Activated CD8-positive, alpha-beta memory T cell treated with anti-CD3 and anti-CD28 coated beads for 36 hours (primary cell): ENCODE measurements around the gene PPP2R5C. TPM values are rescaled to one million over a fixed set of nuclear protein-coding genes. Genes with fewer than 3 reads are reported as not detected.

ENCODE experiments used
- CTCF ChIA-PET: fragments of 350-600 bp; sonication (Branson Sonifier 250); formaldehyde crosslinking; loops from one replicate; lab custom pipeline; 2021; ENCODE audit warnings: antibody characterized with exemption; lab: Charles Lee
- POLR2A ChIA-PET: fragments of 350-600 bp; sonication (Branson Sonifier 250); formaldehyde crosslinking; loops from one replicate; lab custom pipeline; 2021; ENCODE audit warnings: antibody characterized with exemption; lab: Charles Lee
- total RNA-seq, 2 experiments: library from RNA; stranded (reverse); gene quantifications; one replicate each; pipeline ENCODE4 v1.2.3, GENCODE V29; 2021

PPP2R5C gene
- total RNA-seq, 2 experiments from 2014 or later = 222 to 242 TPM

DNA sequence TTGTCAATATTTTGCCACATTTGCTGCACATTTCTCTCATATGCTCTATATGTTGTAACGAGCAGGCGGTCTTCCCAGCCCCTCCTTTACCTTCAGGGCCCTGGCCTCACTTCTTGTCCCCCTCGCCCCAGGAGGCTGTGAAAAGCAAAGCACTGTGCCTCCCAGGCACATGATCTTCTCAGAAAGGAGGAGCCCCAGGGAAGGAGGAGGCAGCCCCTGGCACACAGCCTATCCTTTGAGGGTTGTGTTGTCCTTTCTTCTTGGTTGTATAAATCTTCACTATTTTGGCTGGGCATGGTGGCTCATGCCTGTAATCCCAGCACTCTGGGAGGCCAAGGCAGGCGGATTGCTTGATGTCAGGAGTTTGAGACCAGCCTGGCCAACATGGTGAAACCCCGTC, 77.0 kb downstream of the PPP2R5C start:
- CTCF ChIA-PET = no interaction called here

DNA sequence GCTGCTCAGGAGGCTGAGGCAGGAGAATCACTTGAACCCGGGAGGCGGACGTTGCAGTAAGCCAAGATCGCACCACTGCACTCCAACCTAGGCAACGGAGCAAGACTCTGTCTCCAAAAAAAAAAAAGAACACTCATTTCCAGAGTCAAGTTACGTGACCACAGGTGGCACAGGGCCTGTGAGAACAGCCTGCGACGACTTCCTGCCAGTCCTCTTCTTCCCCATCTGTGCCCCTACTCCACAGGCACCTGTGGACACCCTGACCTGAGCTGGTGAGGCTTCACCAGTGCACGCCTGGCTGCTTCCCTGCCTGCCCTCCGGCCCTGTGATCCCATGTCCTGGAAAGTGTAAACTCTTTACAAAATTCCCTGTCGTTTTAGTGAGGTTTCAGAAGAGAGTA, 77.7 kb downstream of the PPP2R5C start:
- POLR2A ChIA-PET = interaction anchor here (0.7 kb wide), 1 partner anchor 13 kb away, joined by 13 read pairs; no protein-coding TSS in a partner anchor

More for the DNA sequence above, 77.0 kb downstream of the PPP2R5C start:
- POLR2A ChIA-PET = no interaction called here

DNA sequence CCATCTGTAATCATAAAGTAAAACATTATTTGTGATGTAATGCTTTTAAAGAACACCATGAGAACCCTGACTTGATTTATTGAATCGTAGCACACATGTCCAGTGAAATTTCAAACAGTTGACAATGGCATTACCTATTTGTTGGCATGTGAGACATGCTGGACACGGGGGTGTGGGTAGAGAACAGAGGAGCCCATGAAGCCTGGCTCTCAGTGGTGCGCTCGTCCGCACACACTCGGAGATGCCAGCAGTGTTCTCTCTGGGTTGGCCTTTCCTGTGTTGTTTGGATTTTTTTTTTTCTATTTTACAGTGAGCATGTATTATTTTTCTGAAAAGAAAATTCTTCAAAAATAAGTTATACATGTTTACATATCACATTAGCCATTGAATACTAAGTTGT, 78.2 kb downstream of the PPP2R5C start:
- POLR2A ChIA-PET = interaction anchor here (0.7 kb wide), 1 partner anchor 13 kb away, joined by 13 read pairs; no protein-coding TSS in a partner anchor
- CTCF ChIA-PET = interaction anchor here (0.7 kb wide), 2 partner anchors 125 to 187 kb away, joined by 4 read pairs; no protein-coding TSS in a partner anchor

More for the DNA sequence above, 77.7 kb downstream of the PPP2R5C start:
- CTCF ChIA-PET = interaction anchor here (0.7 kb wide), 2 partner anchors 10 to 187 kb away, joined by 3 to 4 read pairs; no protein-coding TSS in a partner anchor

DNA sequence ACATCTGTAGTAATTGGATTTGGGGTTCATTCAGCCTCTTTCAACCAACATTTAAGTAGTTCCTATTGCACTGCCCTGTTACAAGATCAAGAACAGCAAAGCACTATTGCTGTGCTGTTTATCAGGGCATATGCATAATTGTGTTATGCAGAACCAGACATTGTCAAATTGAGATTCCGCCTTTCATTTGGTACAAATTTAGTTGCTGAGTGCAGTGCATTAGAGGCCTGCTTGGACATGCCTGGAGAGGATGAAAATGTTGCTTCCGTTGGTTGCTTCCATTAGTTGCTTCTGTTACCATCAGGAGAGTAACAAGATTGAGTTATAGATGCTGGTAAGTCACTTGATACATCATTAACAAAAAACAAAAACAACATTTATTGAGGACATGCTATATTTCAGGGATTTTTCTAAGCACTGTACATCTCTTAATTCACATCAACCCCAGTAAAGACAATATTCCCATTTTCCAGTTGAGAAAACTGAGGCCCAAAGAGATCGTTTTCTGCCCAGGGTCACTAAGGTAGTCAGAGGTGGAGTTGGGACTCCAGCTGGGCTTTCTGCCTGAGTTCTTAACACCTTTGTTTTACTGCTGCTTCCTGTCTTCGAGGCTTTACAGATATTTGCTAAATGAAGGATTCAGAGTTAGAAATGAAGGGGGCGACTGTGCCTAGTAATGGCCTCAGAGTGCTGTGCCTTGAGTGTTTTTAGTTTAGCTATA, 79.3 kb downstream of the PPP2R5C start:
- ChIA-PET POLR2A (interaction anchor here (0.6 to 1.6 kb wide), 4 partner anchors 13 to 1619 kb away, joined by 3 to 5 read pairs (median 4); no protein-coding TSS in a partner anchor), CTCF (interaction anchor here (0.8 to 5.9 kb wide), 4 partner anchors 10 to 70 kb away, joined by 3 to 28 read pairs (median 4); no protein-coding TSS in a partner anchor)

DNA sequence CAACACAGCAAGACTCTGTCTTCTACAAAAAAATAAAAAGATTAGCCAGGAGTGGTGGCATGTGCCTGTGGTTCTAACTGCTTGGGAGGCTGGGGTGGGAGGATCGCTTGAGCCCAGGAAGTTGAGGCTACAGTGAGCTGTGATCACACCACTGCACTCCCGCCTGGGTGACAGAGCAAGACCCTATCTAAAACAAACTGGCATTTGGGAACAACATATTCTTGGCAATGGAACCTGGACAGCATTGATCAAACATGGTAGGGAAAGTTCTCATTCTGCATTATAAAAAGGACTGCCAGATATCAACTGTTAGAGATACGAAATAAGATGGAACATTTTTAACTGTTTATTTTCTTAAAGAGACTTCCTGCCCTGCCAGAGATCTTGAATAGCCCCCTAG, 81.5 kb downstream of the PPP2R5C start:
- POLR2A ChIA-PET = interaction anchor here (2.1 kb wide), 1 partner anchor 19 kb away, joined by 5 read pairs; no protein-coding TSS in a partner anchor
- CTCF ChIA-PET = interaction anchor here (0.9 to 5.9 kb wide), 3 partner anchors 17 to 72 kb away, joined by 3 to 28 read pairs (median 13); no protein-coding TSS in a partner anchor

DNA sequence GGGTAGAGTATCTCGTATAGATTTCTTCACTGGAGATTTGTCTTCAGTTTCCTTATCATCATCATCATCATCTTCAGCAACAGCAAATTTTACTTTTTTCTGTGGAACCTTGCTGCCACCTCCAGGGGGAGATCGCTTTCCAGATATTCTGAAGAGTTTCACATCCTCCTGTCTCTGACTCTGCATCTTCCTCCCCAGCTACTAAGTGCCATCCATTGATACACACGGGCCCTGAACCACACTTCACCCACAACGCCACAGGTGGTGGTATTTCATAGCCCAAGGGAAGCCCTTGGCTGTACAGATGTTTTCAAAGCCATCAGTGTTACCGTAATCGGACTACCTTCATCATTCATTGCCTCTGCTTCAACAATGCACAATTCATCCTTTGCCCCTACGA, 82.2 kb downstream of the PPP2R5C start:
- POLR2A ChIA-PET = interaction anchor here (0.6 to 2.1 kb wide), 2 partner anchors 20 to 49 kb away, joined by 5 read pairs; no protein-coding TSS in a partner anchor

DNA sequence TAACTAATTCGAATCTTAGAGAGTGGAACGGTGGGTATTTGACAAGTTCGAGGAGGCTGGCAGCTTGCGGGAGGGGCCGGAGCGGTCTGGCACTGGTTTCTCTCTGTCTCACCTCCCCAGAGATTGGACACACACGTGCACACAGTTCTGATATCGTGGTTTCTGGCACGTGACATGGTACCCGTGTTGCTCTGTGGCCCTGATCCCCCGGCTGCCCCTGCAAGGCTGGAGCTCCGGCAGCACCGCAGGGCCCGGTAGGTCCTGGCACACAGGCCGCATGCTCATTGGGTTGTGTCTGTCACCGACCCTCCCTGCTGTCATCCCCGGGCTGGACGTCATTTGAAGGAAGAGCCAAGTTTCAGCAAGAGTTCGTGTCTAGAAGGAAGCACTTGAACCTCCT, 82.7 kb downstream of the PPP2R5C start:
- POLR2A ChIA-PET = interaction anchor here (0.6 kb wide), 1 partner anchor 48 kb away, joined by 5 read pairs; no protein-coding TSS in a partner anchor
- CTCF ChIA-PET = interaction anchor here (0.9 to 5.9 kb wide), 5 partner anchors 16 to 73 kb away, joined by 3 to 28 read pairs (median 4); no protein-coding TSS in a partner anchor

More for the DNA sequence above, 82.2 kb downstream of the PPP2R5C start:
- CTCF ChIA-PET = interaction anchor here (0.9 to 5.9 kb wide), 5 partner anchors 17 to 73 kb away, joined by 3 to 28 read pairs (median 4); no protein-coding TSS in a partner anchor

DNA sequence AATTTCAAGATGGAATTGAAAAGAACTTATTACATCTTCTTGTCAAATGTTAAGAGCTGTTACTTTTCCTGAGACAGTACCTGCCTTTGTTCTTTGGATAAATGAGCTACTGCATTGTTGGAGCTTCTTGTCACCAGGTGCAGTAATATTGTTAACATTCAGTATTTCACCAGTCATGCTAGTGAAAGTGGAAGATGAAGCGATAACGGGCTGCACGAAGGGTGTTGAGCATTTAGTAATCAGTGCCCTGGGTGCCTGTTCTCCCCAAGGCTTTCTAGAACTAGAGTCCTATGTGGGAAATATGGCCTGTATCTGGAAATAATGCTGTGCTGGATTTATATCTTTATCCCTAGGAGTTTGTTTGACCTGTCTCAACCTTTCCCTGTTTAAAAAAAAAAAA, 83.2 kb downstream of the PPP2R5C start:
- POLR2A ChIA-PET = interaction anchor here (1.1 kb wide), 1 partner anchor 27 kb away, joined by 3 read pairs; no protein-coding TSS in a partner anchor
- CTCF ChIA-PET = interaction anchor here (1.0 to 5.9 kb wide), 6 partner anchors 16 to 114 kb away, joined by 3 to 28 read pairs (median 4); no protein-coding TSS in a partner anchor

DNA sequence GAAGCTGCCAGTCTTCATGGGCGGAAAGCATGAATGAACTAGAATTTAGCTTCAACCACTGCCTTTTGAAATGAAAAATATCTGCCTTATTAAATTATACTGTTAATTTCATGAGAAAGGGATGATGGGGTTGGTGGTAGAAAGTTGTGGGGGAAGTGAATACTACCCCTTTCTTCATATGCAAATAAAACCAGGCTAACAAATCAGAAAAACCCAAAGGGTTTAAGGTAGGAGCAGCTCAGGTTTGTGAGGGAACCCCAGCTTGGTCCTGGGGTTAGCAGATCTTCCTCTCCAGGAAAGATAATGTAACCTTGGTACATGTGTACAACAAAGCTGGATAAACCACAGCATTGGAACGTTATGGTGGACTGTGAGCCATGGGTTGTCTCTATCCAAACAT, 84.0 kb downstream of the PPP2R5C start:
- CTCF ChIA-PET = interaction anchor here (0.8 to 5.9 kb wide), 5 partner anchors 15 to 115 kb away, joined by 3 to 28 read pairs (median 4); no protein-coding TSS in a partner anchor
- POLR2A ChIA-PET = interaction anchor here (1.1 to 1.3 kb wide), 2 partner anchors 28 to 35 kb away, joined by 3 to 4 read pairs; no protein-coding TSS in a partner anchor

DNA sequence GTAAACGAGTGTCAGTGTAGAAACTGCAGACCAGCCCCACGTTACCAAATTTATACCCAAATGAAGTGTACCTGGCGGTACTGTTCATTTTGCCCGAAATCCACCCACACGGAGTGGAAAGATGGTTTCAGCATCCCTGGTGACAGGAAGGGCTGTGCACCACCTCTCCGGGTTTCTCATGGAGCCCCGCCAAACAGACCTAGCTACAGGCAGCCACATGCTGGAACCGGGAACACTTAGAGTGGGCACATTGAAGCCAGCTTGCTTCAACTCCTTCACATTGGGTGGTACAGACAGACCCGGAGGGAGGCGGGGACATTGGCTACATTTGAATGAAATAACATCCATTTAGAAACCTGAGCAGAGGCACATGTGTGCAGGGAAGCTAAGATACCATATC, 84.4 kb downstream of the PPP2R5C start:
- ChIA-PET POLR2A (interaction anchor here (1.3 kb wide), 1 partner anchor 35 kb away, joined by 4 read pairs; no protein-coding TSS in a partner anchor), CTCF (interaction anchor here (0.8 to 5.9 kb wide), 4 partner anchors 14 to 75 kb away, joined by 3 to 28 read pairs (median 8); no protein-coding TSS in a partner anchor)

DNA sequence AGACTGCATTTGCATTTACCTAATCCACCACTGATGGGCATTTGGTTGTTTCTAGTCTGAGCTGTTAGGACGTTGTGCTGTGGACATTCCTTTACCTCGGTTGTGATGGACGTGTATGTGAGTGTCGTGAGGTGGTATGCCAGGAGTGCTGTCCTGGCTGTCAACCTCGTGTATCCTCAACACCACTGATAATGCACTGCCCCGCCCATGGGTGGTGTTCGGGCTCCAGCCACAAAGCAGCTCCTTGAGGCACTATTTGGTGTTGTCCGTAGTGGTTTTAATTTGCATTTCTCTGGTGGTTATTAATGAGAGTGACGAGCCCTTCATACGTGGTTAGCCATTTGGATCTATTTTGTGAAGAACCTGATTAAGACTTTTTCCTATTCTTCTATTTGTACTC, 87.6 kb downstream of the PPP2R5C start:
- ChIA-PET POLR2A (no interaction called here), CTCF (interaction anchor here (1.4 kb wide), 1 partner anchor 12 kb away, joined by 3 read pairs; no protein-coding TSS in a partner anchor)

DNA sequence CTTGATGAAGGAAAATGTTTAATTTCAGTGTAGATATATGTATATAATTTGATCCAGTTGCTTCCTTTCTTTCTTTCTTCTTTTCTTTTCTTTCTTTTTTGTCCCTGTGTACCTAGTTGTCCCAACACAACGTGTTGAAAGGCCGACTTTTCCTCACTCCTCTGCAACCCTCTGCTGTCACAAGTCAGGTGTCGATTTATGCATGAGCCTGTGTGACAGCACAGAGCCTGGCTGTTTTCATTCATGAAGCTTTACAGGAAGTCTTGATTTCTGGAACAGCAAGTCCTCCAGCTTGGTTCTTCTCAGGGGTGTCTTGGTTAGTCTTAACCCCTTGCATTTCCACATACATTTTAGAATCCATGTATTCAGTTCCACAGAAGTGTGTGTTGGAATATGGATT, 88.1 kb downstream of the PPP2R5C start:
- POLR2A ChIA-PET = no interaction called here
- CTCF ChIA-PET = interaction anchor here (1.0 to 1.8 kb wide), 3 partner anchors 13 to 79 kb away, joined by 3 to 5 read pairs (median 4); no protein-coding TSS in a partner anchor

DNA sequence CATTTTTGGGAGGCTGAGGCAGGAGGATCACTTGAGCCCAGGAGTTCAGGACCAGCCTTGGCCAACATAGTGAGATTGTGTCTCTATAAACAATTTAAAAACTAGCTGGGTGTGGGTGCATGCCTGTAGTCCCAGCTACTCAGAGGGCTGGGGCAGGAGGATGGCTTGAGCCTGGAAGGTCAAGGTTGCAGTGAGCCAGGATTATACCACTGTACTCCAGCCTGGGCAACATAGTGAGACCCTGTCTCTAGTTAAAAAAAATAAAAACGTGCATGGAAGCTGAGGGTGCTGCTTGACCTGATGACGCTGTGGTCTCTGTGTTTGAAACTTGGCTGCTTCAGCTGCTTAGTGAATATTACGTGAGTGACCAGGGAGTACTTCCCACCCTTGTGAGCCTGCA, 89.7 kb downstream of the PPP2R5C start:
- ChIA-PET CTCF (interaction anchor here (1.1 to 1.8 kb wide), 3 partner anchors 17 to 120 kb away, joined by 3 to 5 read pairs (median 3); no protein-coding TSS in a partner anchor), POLR2A (interaction anchor here (0.6 kb wide), 1 partner anchor 68 kb away, joined by 3 read pairs; no protein-coding TSS in a partner anchor)

DNA sequence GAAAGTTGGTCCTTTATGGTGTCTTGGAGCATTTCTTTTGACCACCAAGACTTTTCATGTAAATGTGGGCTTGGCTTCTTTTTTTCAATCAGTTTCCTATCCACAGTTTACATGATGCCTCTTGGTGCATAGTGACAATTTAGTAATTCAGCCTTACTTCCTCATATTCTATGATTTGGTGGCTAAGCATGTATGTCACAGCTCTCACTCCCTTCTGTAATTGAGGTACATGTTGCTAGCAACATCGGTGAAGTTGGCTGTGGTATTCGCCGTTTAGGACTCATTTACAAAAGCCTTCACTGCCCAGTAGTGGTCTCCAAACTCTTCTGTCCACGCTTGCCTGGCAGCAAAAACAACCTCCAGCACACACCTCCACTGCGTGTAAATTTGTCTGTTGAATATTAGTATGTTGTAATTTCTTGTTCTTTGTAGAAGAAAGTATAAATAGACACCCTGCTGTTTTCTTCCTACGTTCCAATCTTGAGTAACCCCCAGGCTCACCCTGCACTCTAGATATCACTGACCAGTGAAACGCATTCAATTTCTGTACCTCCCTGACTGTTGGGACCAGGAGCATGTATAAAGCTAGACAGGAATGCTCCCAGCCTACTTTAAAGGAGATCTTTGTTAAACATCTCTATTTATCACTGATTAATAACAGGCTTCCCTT, 90.4 kb downstream of the PPP2R5C start:
- CTCF ChIA-PET = interaction anchor here (0.7 to 1.2 kb wide), 3 partner anchors 17 to 121 kb away, joined by 3 read pairs; no protein-coding TSS in a partner anchor

DNA sequence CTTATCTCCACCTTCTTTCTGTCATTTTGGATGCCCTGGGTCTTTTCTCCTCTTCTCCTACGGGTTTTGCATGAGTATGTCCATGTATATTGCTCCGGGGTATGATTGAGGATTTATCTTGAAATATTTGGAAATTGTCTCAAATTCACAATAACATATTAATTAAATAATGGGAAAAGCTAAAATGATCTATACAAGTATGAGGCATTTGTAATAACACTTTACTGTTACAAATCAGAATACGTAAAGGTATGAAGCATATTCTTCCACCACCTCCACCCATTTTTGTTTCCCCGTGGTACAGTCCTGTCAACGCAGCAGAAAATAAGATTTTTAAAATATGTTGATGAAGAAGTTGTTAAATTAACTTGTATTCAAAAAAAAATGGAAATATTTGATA, 91.3 kb downstream of the PPP2R5C start:
- ChIA-PET CTCF (interaction anchor here (0.7 kb wide), 1 partner anchor 26 kb away, joined by 3 read pairs; no protein-coding TSS in a partner anchor), POLR2A (interaction anchor here (0.7 kb wide), 1 partner anchor 9 kb away, joined by 4 read pairs; no protein-coding TSS in a partner anchor)

More for the DNA sequence above, 90.4 kb downstream of the PPP2R5C start:
- POLR2A ChIA-PET = interaction anchor here (0.6 kb wide), 1 partner anchor 67 kb away, joined by 3 read pairs; no protein-coding TSS in a partner anchor

DNA sequence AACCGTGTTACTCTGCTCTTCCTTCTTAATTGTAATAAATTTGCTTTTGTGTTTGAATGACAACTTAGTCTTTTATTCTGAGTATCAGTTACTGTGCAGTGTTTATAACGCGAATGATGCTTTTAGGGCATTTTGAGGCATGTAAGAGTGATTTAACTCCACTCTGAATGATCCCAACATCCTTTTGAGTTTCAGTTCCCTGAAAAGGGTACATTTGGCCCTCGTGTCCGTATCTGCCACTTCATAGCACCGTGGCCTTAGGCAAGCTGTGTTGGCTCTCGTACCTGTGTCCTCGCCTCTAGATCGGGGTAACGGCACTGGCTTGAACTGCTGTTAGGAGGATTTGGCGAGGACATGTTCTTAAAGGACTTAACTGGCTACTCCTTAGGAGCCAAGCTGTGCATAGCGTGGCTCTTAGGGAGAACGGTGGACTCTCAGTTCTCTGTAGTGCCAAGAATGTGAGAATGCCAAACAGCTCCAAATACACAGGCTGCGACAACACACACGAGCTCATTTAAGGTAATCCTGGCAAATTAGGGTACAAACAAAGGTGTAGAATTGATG, 92.0 kb downstream of the PPP2R5C start:
- ChIA-PET POLR2A (interaction anchor here (0.9 to 1.3 kb wide), 2 partner anchors 12 to 27 kb away, joined by 4 read pairs; no protein-coding TSS in a partner anchor), CTCF (interaction anchor here (1.3 to 1.6 kb wide), 2 partner anchors 12 to 83 kb away, joined by 3 to 4 read pairs; no protein-coding TSS in a partner anchor)

DNA sequence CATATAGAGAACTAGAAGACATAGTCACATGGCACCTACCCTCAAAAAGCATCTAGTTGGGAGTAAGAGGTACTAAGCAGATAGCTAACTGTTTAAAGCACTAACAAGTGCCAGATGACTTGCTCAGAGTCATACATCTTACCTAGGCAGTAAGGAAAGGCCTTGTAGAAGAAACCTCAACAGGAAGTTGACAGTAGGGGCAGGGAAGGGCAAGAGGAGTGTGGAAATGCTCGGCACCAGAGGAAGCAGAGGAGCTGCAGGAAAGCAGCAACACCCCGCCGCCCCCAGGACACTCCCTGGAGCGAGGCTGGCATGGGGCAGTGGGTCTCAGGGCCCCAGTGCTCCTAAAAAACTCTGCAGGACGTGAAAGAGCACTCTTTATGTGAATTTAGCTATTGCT, 92.9 kb downstream of the PPP2R5C start:
- ChIA-PET POLR2A (interaction anchor here (1.3 kb wide), 1 partner anchor 13 kb away, joined by 4 read pairs; no protein-coding TSS in a partner anchor), CTCF (interaction anchor here (0.9 to 1.6 kb wide), 4 partner anchors 12 to 84 kb away, joined by 3 to 4 read pairs (median 3); no protein-coding TSS in a partner anchor)
